ENCODE results near the gene CEBPZ.

- TF ChIP-seq CTCF (IDR thresholded peaks at IDR 0.05; ENCODE audit: insufficient read depth, low read length): no peak
- TF ChIP-seq POLR2AphosphoS5 (IDR thresholded peaks at IDR 0.05; ENCODE audit: low read depth): peak; percentile 84
- TF ChIP-seq REST (IDR thresholded peaks at IDR 0.05; ENCODE audit: insufficient replicate concordance, low read depth): no peak
- TF ChIP-seq GABPA (IDR thresholded peaks at IDR 0.05; ENCODE audit: low read depth): peak; percentile 68; the same call in 1 of the 2 replicates
- no peak for TF ChIP-seq SPI1 (IDR thresholded peaks at IDR 0.05; ENCODE audit: borderline replicate concordance, low read depth)
Measured at GRCh38 chr2:37196320-37197195, 34.8 kb downstream of the CEBPZ start, which contains the start of gene CEBPZOS.
